ENCODE measurements around the gene OR10H4.
"Not testable (repeated sequence)": the region's sequence is repeated elsewhere in the genome, so short reads cannot be mapped to it uniquely, and the experiment has no call there.

Gene OR10H4

DNA sequence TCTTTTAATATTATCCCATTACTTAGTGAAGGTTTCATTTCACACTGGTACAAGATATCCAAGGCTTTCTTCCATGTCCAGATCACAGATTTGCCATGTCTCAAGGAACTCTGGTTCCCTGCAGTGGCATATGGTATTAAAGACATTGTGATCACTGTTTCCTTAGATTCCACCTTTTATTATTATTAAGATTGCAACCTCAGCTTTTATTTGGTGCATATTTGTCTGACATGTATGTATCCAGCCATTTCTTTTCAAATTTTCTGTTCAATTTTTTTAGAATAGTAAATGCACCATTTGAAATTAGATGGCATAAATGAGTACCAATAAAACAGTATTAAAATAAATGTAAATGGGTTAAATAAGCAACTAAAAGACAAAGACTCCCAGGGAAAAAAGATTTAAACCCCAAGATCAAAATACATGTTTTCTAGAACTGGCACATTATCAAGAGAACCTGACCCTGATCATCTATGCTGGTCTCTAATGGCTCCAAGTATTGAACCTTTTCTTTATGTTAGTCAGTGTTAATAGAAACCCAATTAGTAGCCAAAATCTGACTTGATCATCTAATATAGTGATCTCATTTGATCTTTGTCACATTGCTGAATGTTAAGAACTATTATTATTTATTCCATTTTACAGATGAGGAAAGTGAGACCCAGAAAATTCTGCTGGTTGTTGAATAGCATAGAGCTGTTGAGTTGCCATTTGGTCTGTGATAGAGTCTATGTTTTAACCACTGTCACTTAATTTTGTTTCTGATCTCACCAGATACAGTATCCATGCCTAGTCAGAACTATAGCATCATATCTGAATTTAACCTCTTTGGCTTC, at the start of gene OR10H4:
Gene OR10H4 (plus strand): TSS at position 786 of the 836 bp plus-strand sequence. CDS start 0 bp downstream, at position 786.
- Histone ChIP-seq H3K79me2 (ENCODE audit: low read length) (no peaks in the 10 kb centered on the region), H3K9me3 (replicated peaks; ENCODE audit: insufficient read depth, low read length) (no peaks in the 10 kb centered on the region), H3K9me2 (replicated peaks; ENCODE audit: insufficient read depth, low read length) (no peaks in the 10 kb centered on the region), H3K27me3 (replicated peaks; ENCODE audit: insufficient read depth, low read length) (peaks cover 86% of the 10 kb centered on the region), H3K4me2 (ENCODE audit: low read depth, low read length) (no peak within 1 kb of the TSS), H3F3A (ENCODE audit: insufficient read depth, low read length) (no peaks in the 10 kb centered on the region), H3K27ac (ENCODE audit: low read length) (no peak within 1 kb of the TSS), H4K20me1 (ENCODE audit: insufficient read depth, low read length) (no peaks in the 10 kb centered on the region), H3K4me1 (ENCODE audit: low read length) (no peaks in the 10 kb centered on the region), H3K36me3 (replicated peaks; ENCODE audit: insufficient read depth, low read length) (no peaks in the 10 kb centered on the region), H2AFZ (ENCODE audit: low read length) (no peak within 1 kb of the TSS), H3K9ac (ENCODE audit: low read length) (no peak within 1 kb of the TSS), H3K4me3 (ENCODE audit: low read length) (no peak within 1 kb of the TSS)
- TF ChIP-seq EZH2phosphoT487 (IDR thresholded peaks at IDR 0.05; ENCODE audit: low read length) (no peak), EZH2 (optimal IDR thresholded peaks at IDR 0.05; ENCODE audit: low read depth, low read length) (no peak)
- TF ChIP-seq, protein P1, sequence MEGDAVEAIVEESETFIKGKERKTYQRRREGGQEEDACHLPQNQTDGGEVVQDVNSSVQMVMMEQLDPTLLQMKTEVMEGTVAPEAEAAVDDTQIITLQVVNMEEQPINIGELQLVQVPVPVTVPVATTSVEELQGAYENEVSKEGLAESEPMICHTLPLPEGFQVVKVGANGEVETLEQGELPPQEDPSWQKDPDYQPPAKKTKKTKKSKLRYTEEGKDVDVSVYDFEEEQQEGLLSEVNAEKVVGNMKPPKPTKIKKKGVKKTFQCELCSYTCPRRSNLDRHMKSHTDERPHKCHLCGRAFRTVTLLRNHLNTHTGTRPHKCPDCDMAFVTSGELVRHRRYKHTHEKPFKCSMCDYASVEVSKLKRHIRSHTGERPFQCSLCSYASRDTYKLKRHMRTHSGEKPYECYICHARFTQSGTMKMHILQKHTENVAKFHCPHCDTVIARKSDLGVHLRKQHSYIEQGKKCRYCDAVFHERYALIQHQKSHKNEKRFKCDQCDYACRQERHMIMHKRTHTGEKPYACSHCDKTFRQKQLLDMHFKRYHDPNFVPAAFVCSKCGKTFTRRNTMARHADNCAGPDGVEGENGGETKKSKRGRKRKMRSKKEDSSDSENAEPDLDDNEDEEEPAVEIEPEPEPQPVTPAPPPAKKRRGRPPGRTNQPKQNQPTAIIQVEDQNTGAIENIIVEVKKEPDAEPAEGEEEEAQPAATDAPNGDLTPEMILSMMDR (IDR thresholded peaks at IDR 0.05; ENCODE audit: low read length), result no peak
- DNase-seq, result no peak

DNA sequence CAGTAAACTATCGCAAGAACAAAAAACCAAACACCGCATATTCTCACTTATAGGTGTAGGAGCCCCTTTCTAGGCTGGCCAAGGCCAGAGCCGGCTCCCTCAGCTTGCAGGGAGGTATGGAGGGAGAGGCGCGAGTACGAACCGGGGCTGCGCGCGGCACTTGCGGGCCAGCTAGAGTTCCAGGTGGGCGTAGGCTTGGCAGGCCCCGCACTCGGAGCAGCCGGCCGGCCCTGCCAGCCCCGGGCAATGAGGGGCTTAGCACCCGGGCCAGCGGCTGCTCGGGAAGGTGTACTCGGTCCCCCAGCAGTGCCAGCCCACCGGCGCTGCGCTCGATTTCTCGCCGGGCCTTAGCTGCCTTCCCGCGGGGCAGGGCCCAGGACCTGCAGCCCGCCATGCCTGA, 49.2 kb upstream of the OR10H4 start:
- H3K4me2 ChIP-seq (ENCODE audit: low read depth, low read length); H3K9me3 ChIP-seq (replicated peaks; ENCODE audit: insufficient read depth, low read length); H3K4me1 ChIP-seq (ENCODE audit: low read length): not testable (repeated sequence)

DNA sequence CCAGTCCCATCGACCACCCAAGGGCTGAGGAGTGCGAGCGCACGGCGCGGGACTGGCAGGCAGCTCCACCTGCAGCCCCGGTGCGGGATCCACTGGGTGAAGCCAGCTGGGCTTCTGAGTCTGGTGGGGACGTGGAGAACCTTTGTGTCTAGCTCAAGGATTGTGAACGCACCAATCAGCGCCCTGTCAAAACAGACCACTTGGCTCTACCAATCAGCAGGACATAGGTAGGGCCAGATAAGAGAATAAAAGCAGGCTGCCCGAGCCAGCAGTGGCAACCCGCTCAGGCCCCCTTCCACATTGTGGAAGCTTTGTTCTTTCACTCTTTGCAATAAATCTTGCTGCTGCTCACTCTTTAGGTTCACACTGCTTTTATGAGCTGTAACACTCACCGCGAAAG, 48.8 kb upstream of the OR10H4 start:
- DNase-seq; H3K9me2 ChIP-seq (replicated peaks; ENCODE audit: insufficient read depth, low read length); H3K4me2 ChIP-seq (ENCODE audit: low read depth, low read length); H3K27ac ChIP-seq (ENCODE audit: low read length); H3K36me3 ChIP-seq (replicated peaks; ENCODE audit: insufficient read depth, low read length); H2AFZ ChIP-seq (ENCODE audit: low read length); H3F3A ChIP-seq (ENCODE audit: insufficient read depth, low read length); H3K9ac ChIP-seq (ENCODE audit: low read length); H4K20me1 ChIP-seq (ENCODE audit: insufficient read depth, low read length); H3K4me1 ChIP-seq (ENCODE audit: low read length); H3K9me3 ChIP-seq (replicated peaks; ENCODE audit: insufficient read depth, low read length); H3K4me3 ChIP-seq (ENCODE audit: low read length); H3K79me2 ChIP-seq (ENCODE audit: low read length): not testable (repeated sequence)
- H3K27me3 ChIP-seq (replicated peaks; ENCODE audit: insufficient read depth, low read length), result peaks cover 67% of the 10 kb centered on the region

More for the DNA sequence above, 49.2 kb upstream of the OR10H4 start:
- H3K9ac ChIP-seq (ENCODE audit: low read length); H3K4me3 ChIP-seq (ENCODE audit: low read length); H3K27ac ChIP-seq (ENCODE audit: low read length); H3F3A ChIP-seq (ENCODE audit: insufficient read depth, low read length); H4K20me1 ChIP-seq (ENCODE audit: insufficient read depth, low read length); H2AFZ ChIP-seq (ENCODE audit: low read length); DNase-seq; H3K36me3 ChIP-seq (replicated peaks; ENCODE audit: insufficient read depth, low read length); H3K9me2 ChIP-seq (replicated peaks; ENCODE audit: insufficient read depth, low read length); H3K79me2 ChIP-seq (ENCODE audit: low read length): not testable (repeated sequence)
- peaks cover 64% of the 10 kb centered on the region for H3K27me3 ChIP-seq (replicated peaks; ENCODE audit: insufficient read depth, low read length)

DNA sequence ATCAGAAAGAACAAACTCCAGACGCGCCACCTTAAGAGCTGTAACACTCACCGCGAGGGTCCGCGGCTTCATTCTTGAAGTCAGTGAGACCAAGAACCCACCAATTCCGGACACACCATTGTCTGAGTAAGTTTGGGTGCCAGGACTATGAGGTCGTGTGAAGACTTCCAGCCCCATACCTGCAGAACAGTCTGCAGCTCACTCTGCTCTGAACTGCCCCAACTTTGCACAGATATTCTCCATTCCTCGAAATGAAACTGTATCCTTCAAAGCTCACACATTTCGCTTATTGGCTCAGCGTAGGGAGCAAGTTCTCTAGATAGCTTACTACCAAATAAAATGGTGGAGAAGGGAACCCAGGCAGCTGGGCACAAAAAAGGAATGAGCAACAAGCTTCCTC, 48.3 kb upstream of the OR10H4 start:
- H3K27me3 ChIP-seq (replicated peaks; ENCODE audit: insufficient read depth, low read length), result peaks cover 69% of the 10 kb centered on the region
- H3K9me3 ChIP-seq (replicated peaks; ENCODE audit: insufficient read depth, low read length), result no peaks in the 10 kb centered on the region
- H4K20me1 ChIP-seq (ENCODE audit: insufficient read depth, low read length), result no peaks in the 10 kb centered on the region
- H3K9me2 ChIP-seq (replicated peaks; ENCODE audit: insufficient read depth, low read length), result no peaks in the 10 kb centered on the region
- H3K79me2 ChIP-seq (ENCODE audit: low read length), result no peaks in the 10 kb centered on the region
- no peak overlapping the region for H3K9ac ChIP-seq (ENCODE audit: low read length)
- H3K36me3 ChIP-seq (replicated peaks; ENCODE audit: insufficient read depth, low read length), result no peaks in the 10 kb centered on the region
- H3F3A ChIP-seq (ENCODE audit: insufficient read depth, low read length), result no peaks in the 10 kb centered on the region
- no peak overlapping the region for H3K27ac ChIP-seq (ENCODE audit: low read length)
- no peak overlapping the region for H3K4me2 ChIP-seq (ENCODE audit: low read depth, low read length)
- no peak overlapping the region for H3K4me3 ChIP-seq (ENCODE audit: low read length)
- TF ChIP-seq EZH2 (optimal IDR thresholded peaks at IDR 0.05; ENCODE audit: low read depth, low read length), result no peak
- TF ChIP-seq EZH2phosphoT487 (IDR thresholded peaks at IDR 0.05; ENCODE audit: low read length), result no peak
- TF ChIP-seq, protein P1 (IDR thresholded peaks at IDR 0.05; ENCODE audit: low read length), result no peak
- no peaks in the 10 kb centered on the region for H3K4me1 ChIP-seq (ENCODE audit: low read length)
- no peak overlapping the region for H2AFZ ChIP-seq (ENCODE audit: low read length)
- DNase-seq, result no peak
